ENCODE measurements around the gene PMFBP1.
A peak's percentile ranks its signal among the peaks of the same experiment; 100 is the strongest.

Gene PMFBP1, protein sequence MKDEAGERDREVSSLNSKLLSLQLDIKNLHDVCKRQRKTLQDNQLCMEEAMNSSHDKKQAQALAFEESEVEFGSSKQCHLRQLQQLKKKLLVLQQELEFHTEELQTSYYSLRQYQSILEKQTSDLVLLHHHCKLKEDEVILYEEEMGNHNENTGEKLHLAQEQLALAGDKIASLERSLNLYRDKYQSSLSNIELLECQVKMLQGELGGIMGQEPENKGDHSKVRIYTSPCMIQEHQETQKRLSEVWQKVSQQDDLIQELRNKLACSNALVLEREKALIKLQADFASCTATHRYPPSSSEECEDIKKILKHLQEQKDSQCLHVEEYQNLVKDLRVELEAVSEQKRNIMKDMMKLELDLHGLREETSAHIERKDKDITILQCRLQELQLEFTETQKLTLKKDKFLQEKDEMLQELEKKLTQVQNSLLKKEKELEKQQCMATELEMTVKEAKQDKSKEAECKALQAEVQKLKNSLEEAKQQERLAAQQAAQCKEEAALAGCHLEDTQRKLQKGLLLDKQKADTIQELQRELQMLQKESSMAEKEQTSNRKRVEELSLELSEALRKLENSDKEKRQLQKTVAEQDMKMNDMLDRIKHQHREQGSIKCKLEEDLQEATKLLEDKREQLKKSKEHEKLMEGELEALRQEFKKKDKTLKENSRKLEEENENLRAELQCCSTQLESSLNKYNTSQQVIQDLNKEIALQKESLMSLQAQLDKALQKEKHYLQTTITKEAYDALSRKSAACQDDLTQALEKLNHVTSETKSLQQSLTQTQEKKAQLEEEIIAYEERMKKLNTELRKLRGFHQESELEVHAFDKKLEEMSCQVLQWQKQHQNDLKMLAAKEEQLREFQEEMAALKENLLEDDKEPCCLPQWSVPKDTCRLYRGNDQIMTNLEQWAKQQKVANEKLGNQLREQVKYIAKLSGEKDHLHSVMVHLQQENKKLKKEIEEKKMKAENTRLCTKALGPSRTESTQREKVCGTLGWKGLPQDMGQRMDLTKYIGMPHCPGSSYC

DNA sequence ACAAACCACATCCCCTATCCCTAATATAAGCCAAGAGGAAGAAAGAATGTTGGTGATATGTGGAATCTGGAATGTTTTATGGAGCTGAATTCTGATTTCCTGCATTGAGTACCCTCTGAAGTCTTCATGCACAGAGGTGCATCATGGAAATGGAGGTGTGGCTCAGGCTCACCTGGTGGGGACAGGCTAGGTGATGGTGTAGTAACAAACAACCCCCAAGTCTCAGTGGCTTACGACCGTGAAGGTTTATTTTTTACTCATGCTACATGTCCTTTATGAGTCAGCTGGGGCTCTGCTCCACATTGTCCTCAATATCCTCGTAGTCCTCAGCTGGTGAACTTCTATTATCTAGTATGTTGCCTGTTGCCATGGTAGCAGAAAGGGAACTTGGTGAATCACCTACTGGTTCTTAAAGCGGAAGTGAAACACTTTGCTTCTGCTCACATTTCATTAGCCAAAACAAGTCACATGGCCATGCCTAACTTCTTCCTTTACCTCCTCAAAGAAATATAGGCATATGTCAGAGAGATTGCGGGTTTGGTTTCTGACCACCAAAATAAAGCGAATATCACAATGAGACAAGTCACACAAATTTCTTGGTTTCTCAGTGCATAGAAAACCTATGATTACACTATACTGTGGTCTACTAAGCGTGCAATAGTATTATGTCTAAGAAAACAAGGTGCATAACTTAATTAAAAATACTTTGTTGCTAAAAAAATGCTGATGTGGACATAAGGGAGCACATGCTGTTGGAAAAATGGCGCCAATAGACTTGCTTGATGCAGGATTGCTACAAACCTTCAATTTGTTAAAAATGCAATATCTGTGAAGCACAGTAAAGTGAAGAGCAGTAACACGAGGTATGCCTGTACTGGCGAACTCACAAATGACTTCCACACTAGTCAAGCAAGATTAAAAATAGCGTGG, at the start of gene PMFBP1:
Gene PMFBP1, minus strand, starts transcription at position 51 of the 930 bp plus-strand sequence. CDS start 947 bp downstream, outside the sequence.
- peak; percentile 29 for DNase-seq (ENCODE audit: low read depth)

DNA sequence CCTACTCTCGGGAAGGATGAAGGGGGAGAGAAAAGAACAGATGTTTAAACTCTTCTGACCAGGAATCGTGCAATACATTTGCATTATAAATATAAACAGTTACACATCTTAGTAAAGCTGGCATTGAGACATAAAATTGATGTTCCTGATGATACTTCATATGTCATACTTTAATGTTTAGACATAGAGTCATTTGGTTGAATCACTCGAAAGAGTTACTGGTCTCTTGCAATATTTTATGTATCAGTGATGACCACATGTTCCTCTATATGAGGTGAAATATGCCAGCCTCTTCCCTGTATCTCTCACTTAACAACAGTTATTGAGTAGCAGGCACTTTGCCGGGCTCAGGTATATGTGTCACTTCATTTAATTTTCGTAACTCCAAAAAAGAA, 49.7 kb upstream of the PMFBP1 start:
- DNase-seq (ENCODE audit: low read depth), result peak; percentile 5

DNA sequence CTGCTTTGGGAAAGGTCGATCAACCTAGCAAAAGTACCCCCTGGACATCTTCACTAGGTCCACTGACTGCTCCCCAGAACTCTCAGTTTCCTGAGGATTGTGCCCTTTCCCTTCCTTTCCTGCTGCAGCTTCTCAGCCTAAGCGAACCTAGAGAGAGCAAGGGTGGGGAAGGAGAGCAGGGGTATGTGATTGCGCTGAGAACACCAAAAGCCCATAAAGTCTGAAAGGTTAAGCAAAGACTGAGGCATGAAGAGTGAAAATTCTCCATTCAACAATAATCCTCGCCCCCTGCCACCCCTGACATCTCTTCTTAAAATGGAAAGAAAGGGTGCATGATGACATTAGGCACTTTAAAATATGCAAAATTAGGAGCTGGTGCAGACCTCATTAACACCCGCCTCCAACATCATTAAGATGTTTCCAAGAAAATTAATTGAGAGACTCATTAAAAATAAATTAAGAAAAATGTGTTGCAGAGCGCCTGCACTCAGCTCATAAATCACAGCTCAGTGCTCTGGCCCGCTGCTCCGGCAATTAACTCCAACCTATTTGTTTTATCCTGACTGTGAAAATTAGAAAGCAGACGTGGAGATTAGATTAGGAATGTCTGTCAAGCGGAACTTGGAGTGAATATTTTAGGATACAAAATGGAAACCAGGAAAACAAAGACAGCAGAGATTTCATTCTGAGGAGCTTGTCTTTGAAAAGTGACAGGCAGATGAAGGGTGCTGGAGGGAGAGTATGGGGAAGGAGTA, 49.1 kb upstream of the PMFBP1 start:
- no peak for DNase-seq (ENCODE audit: low read depth)

DNA sequence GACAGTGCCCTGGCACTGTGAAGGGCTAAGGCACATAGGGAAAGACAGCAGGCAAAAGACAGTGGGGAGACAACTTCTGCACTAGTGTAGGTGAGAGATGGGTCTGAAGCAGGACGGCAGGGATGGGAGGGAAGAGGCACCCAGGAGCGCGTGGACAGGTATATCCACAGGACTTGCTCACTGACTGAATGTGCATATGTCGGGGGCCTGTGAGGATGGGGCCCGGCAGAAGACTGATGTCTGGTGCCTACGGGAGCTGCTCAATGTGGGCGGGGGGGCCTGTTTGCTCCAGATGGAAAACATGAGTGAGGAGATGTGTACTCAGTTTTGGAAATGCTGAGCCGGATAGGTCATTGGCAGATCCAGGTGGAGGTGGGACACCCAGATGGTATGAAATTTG, 47.3 kb upstream of the PMFBP1 start:
- DNase-seq (ENCODE audit: low read depth), result no peak

DNA sequence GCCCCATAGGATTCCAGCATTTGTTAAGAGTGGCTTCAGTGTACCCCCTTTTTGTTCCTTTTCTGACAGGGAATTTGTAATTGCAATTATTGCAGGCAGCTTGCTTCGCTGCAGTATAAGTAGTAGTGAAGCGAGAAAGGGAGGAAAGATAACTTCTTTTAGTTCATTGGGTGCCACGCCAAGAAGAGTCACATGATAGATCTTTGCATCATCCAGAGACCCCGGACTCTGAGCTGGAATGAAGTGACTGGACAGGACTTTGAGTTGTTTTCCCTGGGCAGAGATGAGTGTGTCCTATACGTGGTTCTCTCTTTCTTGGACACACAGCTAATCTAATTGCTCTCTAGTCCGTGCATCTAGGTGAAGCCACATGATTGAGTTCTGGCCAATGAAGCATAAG, 44.8 kb upstream of the PMFBP1 start:
- no peak for DNase-seq (ENCODE audit: low read depth)

DNA sequence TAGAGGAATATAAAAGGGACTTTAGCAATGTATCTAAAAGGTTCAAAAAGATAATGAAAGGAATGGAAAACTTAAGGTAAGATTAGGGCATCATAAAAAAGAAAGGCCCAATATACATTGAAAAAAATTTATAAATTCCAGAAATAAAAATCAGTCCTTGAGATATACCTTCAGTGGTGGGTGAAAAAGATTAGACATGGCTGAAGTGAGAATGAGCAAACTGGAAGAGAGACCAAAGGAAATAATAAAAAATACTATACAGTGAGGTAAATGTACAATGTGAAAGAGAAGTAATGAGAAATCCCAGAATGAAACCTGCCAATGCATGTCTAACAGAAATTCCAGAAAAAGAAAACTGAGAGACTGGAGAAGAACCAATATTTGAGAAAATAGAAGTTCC, 42.9 kb upstream of the PMFBP1 start:
- DNase-seq (ENCODE audit: low read depth), result no peak

DNA sequence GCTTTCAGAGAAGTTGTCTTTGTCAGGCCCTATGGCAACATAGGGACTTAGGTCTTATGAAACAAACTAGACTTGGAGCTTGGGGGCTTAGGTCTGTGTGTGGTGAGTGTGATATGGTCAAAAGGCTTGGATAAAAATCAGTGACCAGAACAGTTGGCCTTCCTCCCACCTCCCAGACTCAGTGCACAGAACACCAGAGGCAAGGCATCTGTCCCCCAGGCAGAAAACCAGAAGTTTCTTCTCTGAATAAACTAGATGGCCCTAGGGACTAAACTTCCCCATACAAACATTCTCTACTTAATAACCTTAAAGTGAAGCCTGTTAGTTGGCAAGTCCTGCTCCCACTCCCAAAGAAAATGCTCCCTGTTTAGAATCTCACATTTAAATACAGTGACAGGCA, 39.2 kb upstream of the PMFBP1 start:
- DNase-seq (ENCODE audit: low read depth), result no peak

DNA sequence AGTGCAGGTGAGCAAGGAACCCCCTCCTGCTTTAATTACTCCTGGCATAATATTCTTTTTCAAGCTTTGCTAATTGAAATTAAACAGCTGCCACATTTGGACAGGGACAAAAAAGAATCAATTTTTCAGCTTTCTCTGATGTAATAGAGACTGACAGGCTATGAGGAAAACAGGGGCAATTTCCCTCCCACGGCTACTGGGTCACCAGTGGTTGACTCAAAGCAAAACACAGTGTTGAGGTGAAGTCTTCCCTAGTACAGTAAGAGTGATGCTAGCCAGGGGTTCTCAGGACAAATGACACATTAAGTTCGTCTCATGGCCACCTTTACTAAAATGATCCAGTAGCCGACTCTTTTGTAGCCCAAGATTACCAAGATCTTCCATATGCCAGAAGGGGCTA, 38.6 kb upstream of the PMFBP1 start:
- DNase-seq (ENCODE audit: low read depth), result no peak

DNA sequence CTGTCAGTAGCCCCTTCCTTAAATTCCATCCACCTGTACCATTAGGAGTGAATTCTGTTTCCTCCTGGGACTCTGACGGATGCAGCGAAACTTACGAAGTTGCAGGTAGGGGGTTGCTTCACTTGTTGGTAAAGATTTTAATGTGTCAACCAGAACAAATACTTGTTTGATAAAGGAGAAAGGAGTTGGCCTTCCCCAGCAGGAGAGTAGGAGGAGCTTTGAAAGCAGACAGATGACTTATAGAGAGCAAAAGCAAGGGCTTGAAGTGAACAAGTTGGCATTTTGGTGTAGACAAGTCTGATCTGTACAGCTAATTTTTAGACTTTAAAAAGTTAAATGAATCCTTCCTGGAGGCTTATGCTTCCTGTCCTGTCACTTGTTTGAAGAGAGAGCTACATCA, 38.1 kb upstream of the PMFBP1 start:
- no peak for DNase-seq (ENCODE audit: low read depth)

DNA sequence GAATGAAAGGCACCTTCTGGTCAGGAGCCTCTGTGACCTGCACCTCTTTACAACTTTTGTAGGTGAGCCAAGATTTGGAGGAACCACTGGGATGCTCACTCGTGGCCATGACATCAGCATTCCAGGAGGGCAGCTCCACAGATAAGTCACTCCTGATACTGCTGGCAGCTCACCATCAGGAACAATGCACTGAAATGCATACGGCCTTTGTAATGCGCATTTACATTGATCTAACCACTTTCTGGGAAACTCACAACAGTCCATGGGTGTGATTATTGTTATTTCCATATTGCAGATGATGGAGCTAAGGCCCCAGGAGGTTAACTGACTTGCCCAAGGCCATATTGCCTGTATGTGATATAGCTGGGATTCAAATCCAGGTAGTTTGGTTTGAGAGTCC, 34.3 kb upstream of the PMFBP1 start:
- DNase-seq (ENCODE audit: low read depth), result no peak

DNA sequence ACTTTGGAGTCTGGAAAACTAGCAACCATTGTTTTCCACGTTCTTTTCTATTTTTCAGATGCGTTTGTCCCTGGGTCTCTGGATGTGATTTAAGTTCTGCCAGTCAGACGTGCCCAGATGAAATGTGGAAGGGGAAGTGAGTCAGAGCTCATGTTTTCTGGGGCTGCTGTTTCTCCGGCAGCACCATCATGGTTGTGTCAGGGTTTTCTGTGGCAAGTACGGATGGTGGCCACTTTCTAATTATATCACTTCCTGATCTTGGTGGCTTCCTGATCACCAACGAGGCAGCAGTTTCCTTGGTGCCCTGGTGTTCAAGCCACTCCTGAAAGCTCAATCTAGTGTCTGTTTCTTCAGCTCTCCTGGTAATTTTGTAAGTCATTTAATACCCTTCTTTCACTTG, 31.4 kb upstream of the PMFBP1 start:
- peak; percentile 22 for DNase-seq (ENCODE audit: low read depth)

DNA sequence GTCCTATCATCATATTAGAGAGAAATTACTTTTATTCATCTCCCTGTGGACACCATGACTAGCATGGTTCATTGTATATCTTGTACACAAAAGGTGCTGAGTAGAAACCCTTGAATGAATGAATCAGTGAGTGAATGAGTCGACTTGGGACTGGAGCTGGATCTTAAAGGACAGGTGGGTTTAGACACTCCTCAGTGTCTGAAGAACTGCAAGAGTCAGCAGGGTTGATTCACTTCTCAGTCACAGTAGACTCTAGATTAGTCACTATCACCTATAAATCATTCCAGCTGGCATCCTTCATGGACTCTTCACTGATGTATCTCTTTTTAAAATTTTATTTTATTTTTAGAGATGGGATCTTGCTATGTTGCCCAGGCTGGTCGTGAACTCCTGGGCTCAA, 30.1 kb upstream of the PMFBP1 start:
- no peak for DNase-seq (ENCODE audit: low read depth)

DNA sequence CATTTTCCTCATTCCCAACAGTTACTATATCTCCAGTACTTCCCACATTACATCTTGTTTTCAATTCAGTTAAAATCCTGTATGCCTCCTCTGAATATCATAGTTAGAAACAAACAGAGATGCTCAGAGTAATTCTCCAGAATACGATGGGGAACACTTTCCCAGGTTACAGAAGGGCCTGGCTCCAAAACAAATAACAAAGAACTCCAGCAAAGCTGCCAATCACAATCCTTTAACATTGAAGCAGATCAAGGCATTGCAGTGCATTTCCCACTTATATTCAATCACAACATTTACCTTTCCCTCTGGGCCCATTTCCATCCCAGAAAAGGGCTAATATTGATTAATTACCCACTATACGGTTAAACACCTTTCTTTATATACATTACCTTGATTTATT, 29.4 kb upstream of the PMFBP1 start:
- no peak for DNase-seq (ENCODE audit: low read depth)

DNA sequence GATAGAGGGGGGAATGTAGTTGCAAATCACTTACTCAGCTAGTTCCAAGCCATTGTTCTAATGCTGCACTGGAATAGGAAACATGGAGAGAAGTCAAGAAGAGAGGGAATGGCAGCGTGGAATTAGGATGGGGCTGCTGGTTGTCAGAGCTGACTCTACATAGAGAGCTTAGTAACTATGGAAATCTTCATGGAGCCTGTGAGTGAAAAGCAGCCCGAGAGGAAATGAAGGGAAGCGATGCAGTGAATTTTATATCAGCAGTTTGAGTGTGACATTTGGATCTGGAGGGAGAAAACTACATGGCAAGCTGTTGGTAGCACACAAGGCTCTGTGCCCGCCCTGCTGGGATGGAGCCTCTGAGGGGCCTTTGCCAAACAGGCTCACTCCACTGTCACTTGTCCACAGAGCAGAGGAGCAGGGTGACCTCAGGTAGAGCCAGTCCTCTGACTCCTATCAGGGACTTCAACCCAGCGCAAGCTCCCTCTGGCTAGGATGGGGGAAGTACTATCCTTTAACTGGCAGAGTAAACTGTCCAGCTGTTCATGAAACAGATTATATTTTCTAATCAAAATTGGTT, 27.9 kb upstream of the PMFBP1 start:
- DNase-seq (ENCODE audit: low read depth), result no peak

DNA sequence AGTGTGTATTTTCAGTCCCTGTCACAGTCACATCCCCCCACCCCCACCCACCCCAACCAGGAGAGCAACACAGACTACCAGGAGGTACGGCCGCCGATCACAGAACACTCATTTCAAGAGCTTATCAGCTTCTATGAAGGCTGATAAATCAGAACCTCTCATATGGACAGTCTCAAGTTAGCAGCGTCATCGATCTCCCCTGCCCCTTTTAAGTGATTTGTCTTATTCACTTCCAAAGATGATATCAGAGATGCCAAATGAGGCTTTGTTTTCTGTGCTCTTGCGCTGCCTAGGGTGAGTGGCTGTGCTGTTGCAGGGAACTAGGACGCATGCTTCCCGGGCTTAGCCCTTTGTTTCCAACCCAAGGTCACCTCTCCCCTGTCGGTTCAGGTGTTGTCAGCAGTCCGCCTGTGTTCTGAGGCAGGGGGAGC, 26.8 kb upstream of the PMFBP1 start:
- no peak for DNase-seq (ENCODE audit: low read depth)

DNA sequence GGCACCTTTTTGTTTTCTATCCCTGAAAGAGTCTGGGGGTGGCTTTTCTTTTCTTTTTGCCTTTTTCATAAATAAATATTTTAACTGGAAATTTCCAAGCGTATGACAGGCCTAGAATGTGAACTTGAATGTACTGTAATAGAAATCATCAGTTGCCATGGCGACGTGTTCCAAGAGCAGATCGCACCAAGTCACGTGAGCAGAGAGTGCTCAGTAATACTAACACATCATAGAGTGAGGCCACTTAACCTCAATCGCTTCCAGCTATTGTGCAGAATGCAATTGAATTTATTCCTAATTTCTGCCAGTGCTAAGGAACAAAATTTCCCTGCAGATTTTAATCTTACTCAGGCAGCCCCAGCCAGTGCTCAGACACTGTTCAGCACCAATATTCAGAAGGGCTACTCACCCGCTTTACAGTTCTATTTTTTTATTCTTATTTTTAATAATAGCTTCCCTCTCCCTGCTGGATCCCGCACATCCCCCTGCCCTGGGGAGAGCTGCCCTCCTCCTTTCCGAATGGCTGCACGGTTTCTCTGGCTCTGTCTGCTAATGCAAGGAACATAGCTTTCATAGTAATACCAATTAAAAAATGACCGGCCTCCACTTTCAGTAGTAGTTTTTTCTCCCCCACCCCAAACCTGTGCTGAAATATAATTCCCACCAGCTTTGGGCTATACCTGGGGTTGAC, 26.2 kb upstream of the PMFBP1 start:
- DNase-seq (ENCODE audit: low read depth), result peak; percentile 92

DNA sequence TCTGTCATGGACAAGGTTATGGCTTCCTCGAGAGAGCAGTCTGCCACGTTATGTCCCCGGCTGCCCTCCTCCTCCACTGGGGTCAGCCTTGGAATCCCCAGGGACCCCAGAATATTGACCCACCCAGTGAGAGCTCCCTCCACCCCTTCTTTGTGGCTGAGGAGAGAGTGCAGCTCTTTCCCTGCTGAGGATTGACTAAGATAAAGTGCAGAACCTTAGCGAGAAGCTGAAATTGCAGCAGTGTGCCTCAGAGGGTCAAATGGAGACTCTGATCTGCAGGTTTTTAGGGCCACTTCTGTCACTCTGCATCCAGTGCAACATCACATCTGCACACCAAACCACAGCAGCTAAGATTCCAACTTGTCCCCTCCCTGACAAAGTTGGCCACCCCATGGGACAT, 25.6 kb upstream of the PMFBP1 start:
- no peak for DNase-seq (ENCODE audit: low read depth)

DNA sequence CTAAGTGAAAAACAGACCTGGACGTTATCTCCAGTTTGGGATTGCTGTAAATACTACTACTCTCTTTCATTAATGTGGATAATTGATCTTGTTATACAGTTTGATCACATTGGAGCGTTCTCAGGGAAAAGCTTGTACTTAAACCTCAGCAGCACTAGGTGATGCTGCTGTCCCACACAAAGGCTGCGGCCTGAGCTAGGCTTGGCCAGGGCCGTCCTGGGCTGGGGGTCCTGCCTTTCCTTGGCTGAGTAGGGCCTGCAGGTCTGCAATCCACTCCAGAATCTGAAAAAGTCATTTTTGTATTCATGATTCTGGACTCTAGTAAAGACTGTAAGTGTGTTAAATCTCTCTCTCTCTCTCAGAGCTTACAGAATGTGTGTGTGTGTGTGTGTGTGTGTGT, 23.7 kb upstream of the PMFBP1 start:
- no peak for DNase-seq (ENCODE audit: low read depth)

DNA sequence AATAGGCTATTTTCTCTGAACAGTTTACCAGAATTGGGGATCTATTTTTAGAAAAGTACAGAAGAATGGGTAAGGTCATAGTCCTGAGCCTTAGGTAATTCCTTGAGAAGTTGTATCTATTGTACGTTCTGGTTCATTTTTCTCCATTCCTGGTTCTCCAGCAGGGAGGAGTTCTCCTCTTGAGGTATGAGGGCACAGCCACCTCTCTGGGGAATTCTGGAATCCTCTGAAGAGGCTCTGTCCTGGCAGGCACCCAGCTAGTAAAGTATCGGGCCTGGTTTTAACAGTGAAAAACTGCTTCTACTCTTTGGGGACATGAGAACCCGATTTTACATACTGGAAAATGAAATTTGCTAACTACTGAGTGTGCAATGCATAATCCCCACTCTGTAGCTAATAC, 19.6 kb upstream of the PMFBP1 start:
- DNase-seq (ENCODE audit: low read depth), result peak; percentile 21

DNA sequence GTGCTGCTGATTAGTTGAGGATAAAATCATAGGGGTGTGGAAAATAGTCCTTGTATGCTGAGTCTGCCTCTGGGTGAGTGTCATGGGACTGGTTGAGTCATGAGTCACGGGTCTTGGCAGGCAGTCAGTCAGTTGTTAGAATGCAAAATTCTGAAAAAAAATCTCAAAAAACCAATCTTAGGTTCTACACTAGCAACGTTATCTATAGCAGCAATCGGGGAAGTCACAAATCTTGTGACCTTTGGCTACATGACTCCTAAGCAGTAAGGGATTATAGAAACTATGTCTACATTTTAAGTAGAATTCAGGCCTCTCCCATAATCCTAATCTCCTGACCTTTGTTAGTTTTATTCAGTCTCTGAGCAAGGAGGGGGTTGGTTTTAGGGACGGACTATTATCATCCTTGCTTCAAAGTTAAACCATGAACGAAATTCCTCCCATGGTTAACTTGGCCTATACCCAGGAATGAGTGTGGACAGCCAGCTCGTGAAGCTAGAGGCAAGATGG, 18.0 kb upstream of the PMFBP1 start:
- peak; percentile 30 for DNase-seq (ENCODE audit: low read depth)

Measured in fibroblast of gingiva (primary cell).